Measurements from ENCODE around the gene FGF8. TPM values are rescaled to one million over a fixed set of nuclear protein-coding genes. Genes with fewer than 3 reads are reported as not detected.

Gene FGF8
- total RNA-seq (2022) (not detected in 2 replicates), Bru-seq, nascent RNA (percentile 25 among the genes with signal in this experiment), BruChase-seq, experiment 1, labeled RNA remaining after a 6-hour chase (percentile 9 among the genes with signal in this experiment), BruChase-seq, experiment 2, labeled RNA remaining after a 2-hour chase (percentile 17 among the genes with signal in this experiment)
- long read RNA-seq, result 0 reads

GRCh38 chr10:101775273-101776160 lies at the start of gene FGF8:
TSS of gene FGF8 (minus strand) at chr10:101776114. CDS start at chr10:101775900, 214 bp downstream.
- CTCF ChIA-PET, result no interaction called here
- Mint-ChIP-seq H3K27me3 (ENCODE audit: unreplicated experiment) (peaks cover 71% of the 10 kb centered on the region), H3K4me1 (ENCODE audit: low read depth, unreplicated experiment) (peaks cover 11% of the 10 kb centered on the region), H3K27ac (ENCODE audit: unreplicated experiment) (no peak within 1 kb of the TSS), H3K4me3 (ENCODE audit: low read depth, unreplicated experiment) (peak within 1 kb of the TSS; percentile 22), H3K36me3 (ENCODE audit: insufficient read depth, unreplicated experiment) (peaks cover 10% of the 10 kb centered on the region), H3K9me3 (ENCODE audit: low read depth, unreplicated experiment) (no peaks in the 10 kb centered on the region)
- no peak for TF ChIP-seq CTCF (IDR thresholded peaks at IDR 0.05; ENCODE audit: unreplicated experiment)
- BruUV-seq (replicated peaks), result no TSS peak
- DNase-seq, result no peak
- intact Hi-C loops (cut with micrococcal nuclease; ENCODE audit: unreplicated experiment), result no loop called here

DNA sequence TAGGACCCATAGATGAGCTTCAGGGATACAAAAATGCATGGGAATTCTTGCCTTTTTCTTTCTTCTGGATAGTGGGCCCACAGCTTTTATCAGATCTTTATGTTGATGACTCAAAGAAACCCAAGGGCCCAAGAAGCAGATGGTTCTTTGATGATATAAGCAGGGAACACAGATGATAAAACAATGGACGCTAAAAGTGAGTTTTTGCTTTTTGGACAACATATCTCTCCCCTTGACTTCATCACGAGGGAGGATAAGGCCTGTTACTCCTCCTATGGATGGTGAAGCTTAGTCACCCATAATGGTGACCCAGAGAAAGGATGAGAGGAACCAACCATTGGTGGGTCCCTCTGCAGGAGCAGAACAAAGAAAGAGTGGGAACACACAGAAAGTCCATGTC lies 48.8 kb upstream of the FGF8 start:
- no TSS peak for BruUV-seq (replicated peaks)
- CTCF ChIA-PET, result no interaction called here
- no peaks in the 10 kb centered on the region for H3K36me3 Mint-ChIP-seq (ENCODE audit: insufficient read depth, unreplicated experiment)
- intact Hi-C loops (cut with micrococcal nuclease; ENCODE audit: unreplicated experiment), result no loop called here
- TF ChIP-seq CTCF (IDR thresholded peaks at IDR 0.05; ENCODE audit: unreplicated experiment), result no peak
- no peak overlapping the region for H3K4me3 Mint-ChIP-seq (ENCODE audit: low read depth, unreplicated experiment)
- no peak for DNase-seq
- no peaks in the 10 kb centered on the region for H3K4me1 Mint-ChIP-seq (ENCODE audit: low read depth, unreplicated experiment)
- H3K27me3 Mint-ChIP-seq (ENCODE audit: unreplicated experiment), result no peaks in the 10 kb centered on the region
- no peak overlapping the region for H3K27ac Mint-ChIP-seq (ENCODE audit: unreplicated experiment)
- H3K9me3 Mint-ChIP-seq (ENCODE audit: low read depth, unreplicated experiment), result no peaks in the 10 kb centered on the region

DNA sequence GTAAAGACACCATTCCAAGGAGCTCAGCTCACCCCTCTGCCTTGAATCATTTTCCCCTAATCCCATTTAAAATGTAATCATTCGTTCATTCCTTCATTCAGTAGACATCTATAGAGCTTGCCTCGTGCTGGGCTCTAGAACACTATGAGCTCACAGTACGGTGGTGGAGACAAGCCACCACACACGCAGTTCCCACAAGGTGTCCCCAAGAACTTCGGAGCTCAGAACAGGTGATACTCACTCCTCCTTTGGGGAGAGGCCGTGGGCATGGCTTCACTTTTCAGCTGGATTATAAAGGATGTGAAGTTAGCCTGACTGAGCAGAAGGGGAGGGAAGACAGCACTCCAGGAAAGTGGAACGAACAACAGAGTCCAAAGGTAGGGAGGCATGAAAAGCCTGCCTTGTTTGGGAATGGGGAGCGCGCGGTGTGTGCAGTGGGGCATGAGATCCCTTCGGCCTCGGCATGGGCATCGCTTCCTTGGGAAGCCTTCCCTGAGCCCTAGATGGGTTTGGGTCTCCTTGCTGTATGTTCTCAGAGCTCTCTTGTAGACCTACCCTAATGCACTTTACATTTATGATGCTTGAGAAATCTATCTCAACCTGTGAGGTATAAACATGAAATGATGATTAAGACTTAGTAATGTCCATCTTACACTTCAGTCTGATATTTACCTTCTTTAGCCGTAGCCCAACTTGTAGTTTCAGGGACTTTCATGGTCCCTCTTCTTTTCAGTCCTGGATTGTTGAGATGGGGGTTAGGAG lies 43.1 kb upstream of the FGF8 start:
- peak overlapping the region; percentile 89 for H3K27ac Mint-ChIP-seq (ENCODE audit: unreplicated experiment)
- H3K4me1 Mint-ChIP-seq (ENCODE audit: low read depth, unreplicated experiment), result peaks cover 7% of the 10 kb centered on the region
- H3K27me3 Mint-ChIP-seq (ENCODE audit: unreplicated experiment), result no peaks in the 10 kb centered on the region
- intact Hi-C loops (cut with micrococcal nuclease; ENCODE audit: unreplicated experiment), result no loop called here
- peaks cover 50% of the 10 kb centered on the region for H3K36me3 Mint-ChIP-seq (ENCODE audit: insufficient read depth, unreplicated experiment)
- TF ChIP-seq CTCF (IDR thresholded peaks at IDR 0.05; ENCODE audit: unreplicated experiment), result no peak
- H3K9me3 Mint-ChIP-seq (ENCODE audit: low read depth, unreplicated experiment), result no peaks in the 10 kb centered on the region
- H3K4me3 Mint-ChIP-seq (ENCODE audit: low read depth, unreplicated experiment), result peak overlapping the region; percentile 90
- DNase-seq, result peak; percentile 18
- CTCF ChIA-PET, result interaction anchor here (1.1 to 2.2 kb wide), 4 partner anchors 17 to 38 kb away, joined by 4 to 22 read pairs (median 4); no protein-coding TSS in a partner anchor
- BruUV-seq (replicated peaks), result TSS peak; percentile 70

- no peaks in the 10 kb centered on the region for H3K9me3 Mint-ChIP-seq (ENCODE audit: low read depth, unreplicated experiment)
- BruUV-seq (replicated peaks), result no TSS peak
- intact Hi-C loops (cut with micrococcal nuclease; ENCODE audit: unreplicated experiment), result no loop called here
- CTCF ChIA-PET, result interaction anchor here (1.1 to 2.2 kb wide), 4 partner anchors 18 to 37 kb away, joined by 4 to 22 read pairs (median 4); no protein-coding TSS in a partner anchor
- peak; percentile 94 for DNase-seq
- no peaks in the 10 kb centered on the region for H3K27me3 Mint-ChIP-seq (ENCODE audit: unreplicated experiment)
- H3K36me3 Mint-ChIP-seq (ENCODE audit: insufficient read depth, unreplicated experiment), result peaks cover 52% of the 10 kb centered on the region
- peak within 1 kb of the TSS; percentile 89 for H3K27ac Mint-ChIP-seq (ENCODE audit: unreplicated experiment)
- H3K4me3 Mint-ChIP-seq (ENCODE audit: low read depth, unreplicated experiment), result peak within 1 kb of the TSS; percentile 90
- peaks cover 7% of the 10 kb centered on the region for H3K4me1 Mint-ChIP-seq (ENCODE audit: low read depth, unreplicated experiment)
- TF ChIP-seq CTCF (IDR thresholded peaks at IDR 0.05; ENCODE audit: unreplicated experiment), result no peak
Observed at GRCh38 chr10:101818119-101818871, 42.4 kb upstream of the FGF8 start, which contains the start of gene OGA. TSS of gene OGA (minus strand) at chr10:101818444. CDS start at chr10:101818022, 422 bp downstream.
